ENCODE results near the gene VSTM2L.

- TF ChIP-seq CTCF (IDR thresholded peaks at IDR 0.05; ENCODE audit: low read length) (no peak), EZH2 (IDR thresholded peaks at IDR 0.05; ENCODE audit: borderline replicate concordance, low read length) (no peak)
Measured at GRCh38 chr20:37936451-37936850, 33.5 kb downstream of the VSTM2L start.

All from OCI-LY1 (cell line).